ENCODE measurements around the gene SCAF8. TPM values are rescaled to one million over a fixed set of nuclear protein-coding genes. Genes with fewer than 3 reads are reported as not detected.

SCAF8 gene
- total RNA-seq, 2 donors from 2014 or later: 42.0 to 53.5 TPM

DNA sequence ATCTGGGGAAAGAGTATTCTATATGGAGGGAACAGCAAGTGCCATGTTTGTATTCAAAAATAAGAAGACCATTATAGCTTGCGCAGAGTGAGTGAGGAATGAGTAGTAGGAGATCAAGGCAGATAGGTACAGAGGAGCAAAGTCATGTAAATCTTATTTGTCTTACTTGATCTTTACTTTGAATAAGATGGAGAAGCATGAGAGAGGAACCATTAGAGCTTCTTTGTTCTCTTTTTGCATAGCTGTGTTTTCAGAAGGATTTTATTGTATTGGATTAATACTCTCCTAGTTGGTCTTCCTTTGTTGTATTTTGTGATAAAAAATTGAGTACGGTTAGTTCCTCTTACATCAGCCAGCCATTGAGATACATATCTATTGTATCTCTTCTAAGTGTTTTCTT lies 88.4 kb downstream of the SCAF8 start:
- no peaks in the 10 kb centered on the region for H3K36me3 ChIP-seq
- no peaks in the 10 kb centered on the region for H3K27me3 ChIP-seq (replicated peaks; ENCODE audit: insufficient read depth)
- no peak overlapping the region for H3K27ac ChIP-seq
- TF ChIP-seq POLR2AphosphoS5 (IDR thresholded peaks at IDR 0.05): no peak
- TF ChIP-seq, protein P1, sequence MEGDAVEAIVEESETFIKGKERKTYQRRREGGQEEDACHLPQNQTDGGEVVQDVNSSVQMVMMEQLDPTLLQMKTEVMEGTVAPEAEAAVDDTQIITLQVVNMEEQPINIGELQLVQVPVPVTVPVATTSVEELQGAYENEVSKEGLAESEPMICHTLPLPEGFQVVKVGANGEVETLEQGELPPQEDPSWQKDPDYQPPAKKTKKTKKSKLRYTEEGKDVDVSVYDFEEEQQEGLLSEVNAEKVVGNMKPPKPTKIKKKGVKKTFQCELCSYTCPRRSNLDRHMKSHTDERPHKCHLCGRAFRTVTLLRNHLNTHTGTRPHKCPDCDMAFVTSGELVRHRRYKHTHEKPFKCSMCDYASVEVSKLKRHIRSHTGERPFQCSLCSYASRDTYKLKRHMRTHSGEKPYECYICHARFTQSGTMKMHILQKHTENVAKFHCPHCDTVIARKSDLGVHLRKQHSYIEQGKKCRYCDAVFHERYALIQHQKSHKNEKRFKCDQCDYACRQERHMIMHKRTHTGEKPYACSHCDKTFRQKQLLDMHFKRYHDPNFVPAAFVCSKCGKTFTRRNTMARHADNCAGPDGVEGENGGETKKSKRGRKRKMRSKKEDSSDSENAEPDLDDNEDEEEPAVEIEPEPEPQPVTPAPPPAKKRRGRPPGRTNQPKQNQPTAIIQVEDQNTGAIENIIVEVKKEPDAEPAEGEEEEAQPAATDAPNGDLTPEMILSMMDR (IDR thresholded peaks at IDR 0.05): no peak
- no peak for TF ChIP-seq POLR2A (IDR thresholded peaks at IDR 0.05)
- no peak overlapping the region for H3K4me3 ChIP-seq
- no peaks in the 10 kb centered on the region for H3K9me3 ChIP-seq
- DNase-seq (ENCODE audit: low spot score): no peak
- intact Hi-C loops (cut with DNase I): no loop called here
- H3K4me1 ChIP-seq (replicated peaks): no peaks in the 10 kb centered on the region
- WGBS: 45% methylated on average over 2 of the region's 2 CpGs

DNA sequence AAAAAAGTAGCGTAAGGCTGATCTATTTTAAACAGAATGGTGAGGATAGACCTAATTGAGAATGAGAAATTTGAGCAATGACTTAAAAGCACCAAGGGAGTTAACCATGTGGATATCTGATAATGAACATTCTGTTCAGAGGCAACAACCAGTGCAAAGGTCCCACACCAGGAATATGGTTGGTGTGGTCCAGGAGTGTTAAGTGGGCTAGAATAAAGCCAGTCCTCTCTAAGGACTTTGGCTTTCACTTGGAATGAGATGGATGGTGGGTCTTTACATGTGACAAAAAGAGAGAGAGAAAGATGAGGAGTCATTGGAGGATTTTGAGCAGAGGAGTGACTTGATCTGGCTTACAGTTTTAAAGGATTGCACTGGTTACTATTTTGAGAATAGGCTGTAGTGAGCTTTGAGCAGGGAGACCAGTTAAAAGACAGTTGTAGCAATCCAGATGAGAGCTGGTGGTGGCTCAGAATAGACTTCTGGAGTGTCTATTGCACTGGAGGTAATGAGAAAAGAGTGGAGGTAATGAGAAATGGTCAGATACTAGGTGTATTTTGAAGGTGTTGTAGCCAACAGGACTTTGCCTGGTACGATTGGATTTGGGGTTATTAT lies 89.8 kb downstream of the SCAF8 start:
- 89% methylated on average over 2 of the region's 2 CpGs for WGBS

GRCh38 chr6:154824076-154824475 lies 90.9 kb downstream of the SCAF8 start:
- Histone ChIP-seq H3K27me3 (replicated peaks; ENCODE audit: insufficient read depth) (no peaks in the 10 kb centered on the region), H3K36me3 (peaks cover 0 to 5% of the 10 kb centered on the region in 2 donors), H3K27ac (no peak overlapping the region), H3K4me1 (replicated peaks) (no peaks in the 10 kb centered on the region), H3K4me3 (no peak overlapping the region), H3K9me3 (no peaks in the 10 kb centered on the region)
- intact Hi-C loops (cut with DNase I): no loop called here
- 17% methylated on average over 4 of the region's 4 CpGs for WGBS
- TF ChIP-seq POLR2A (IDR thresholded peaks at IDR 0.05): no peak
- DNase-seq (ENCODE audit: low spot score): no peak

More for the DNA sequence above, 89.8 kb downstream of the SCAF8 start:
- Histone ChIP-seq H3K4me3 (no peak overlapping the region), H3K36me3 (peaks cover 0 to 5% of the 10 kb centered on the region in 2 donors), H3K9me3 (no peaks in the 10 kb centered on the region), H3K27me3 (replicated peaks; ENCODE audit: insufficient read depth) (no peaks in the 10 kb centered on the region), H3K27ac (no peak overlapping the region), H3K4me1 (replicated peaks) (no peaks in the 10 kb centered on the region)
- intact Hi-C loops (cut with DNase I): no loop called here
- DNase-seq (ENCODE audit: low spot score): no peak
- TF ChIP-seq POLR2AphosphoS5 (IDR thresholded peaks at IDR 0.05) (no peak), POLR2A (IDR thresholded peaks at IDR 0.05) (no peak)
- TF ChIP-seq, protein P1 (IDR thresholded peaks at IDR 0.05): no peak

- Histone ChIP-seq H3K27ac (no peak overlapping the region), H3K9me3 (no peaks in the 10 kb centered on the region), H3K27me3 (replicated peaks; ENCODE audit: insufficient read depth) (no peaks in the 10 kb centered on the region), H3K4me1 (replicated peaks) (no peaks in the 10 kb centered on the region), H3K4me3 (no peak overlapping the region), H3K36me3 (peaks cover 0 to 5% of the 10 kb centered on the region in 2 donors)
- TF ChIP-seq, protein P1 (IDR thresholded peaks at IDR 0.05): no peak
- TF ChIP-seq POLR2AphosphoS5 (IDR thresholded peaks at IDR 0.05): no peak
- TF ChIP-seq POLR2A (IDR thresholded peaks at IDR 0.05): no peak
- no peak for DNase-seq (ENCODE audit: low spot score)
- 100% methylated on average over 1 of the region's 1 CpG for WGBS
- intact Hi-C loops (cut with DNase I): no loop called here
These were observed 96.8 kb downstream of the SCAF8 start for GRCh38 chr6:154829970-154830369.

- H3K36me3 ChIP-seq: peaks cover 0 to 5% of the 10 kb centered on the region in 2 donors
- intact Hi-C loops (cut with DNase I): no loop called here
- TF ChIP-seq POLR2AphosphoS5 (IDR thresholded peaks at IDR 0.05) (no peak), POLR2A (IDR thresholded peaks at IDR 0.05) (no peak)
- TF ChIP-seq, protein P1 (IDR thresholded peaks at IDR 0.05): no peak
- no peaks in the 10 kb centered on the region for H3K27me3 ChIP-seq (replicated peaks; ENCODE audit: insufficient read depth)
- H3K27ac ChIP-seq: no peak overlapping the region
- H3K4me1 ChIP-seq (replicated peaks): no peaks in the 10 kb centered on the region
- H3K4me3 ChIP-seq: no peak overlapping the region
- no peaks in the 10 kb centered on the region for H3K9me3 ChIP-seq
- WGBS: 96% methylated on average over 4 of the region's 4 CpGs
- DNase-seq (ENCODE audit: low spot score): no peak
These were observed 97.6 kb downstream of the SCAF8 start for GRCh38 chr6:154830771-154831170.
